Measurements from ENCODE around the gene THADA.

THADA gene

GRCh38 chr2:43421194-43421593 lies 174.6 kb downstream of the THADA start:
- DNase-seq (ENCODE audit: low read depth, low spot score), result no peak
- peaks cover 4% of the 10 kb centered on the region for H3K36me3 ChIP-seq (ENCODE audit: insufficient read depth, insufficient read length, low read length)
- no peak overlapping the region for H3K4me3 ChIP-seq (ENCODE audit: insufficient read length, low read depth)

GRCh38 chr2:43420389-43420801 lies 175.4 kb downstream of the THADA start:
- no peak overlapping the region for H3K9ac ChIP-seq (ENCODE audit: insufficient read length, low read depth)
- no peak for DNase-seq (ENCODE audit: low read depth, low spot score)
- no peak overlapping the region for H3K4me3 ChIP-seq (ENCODE audit: insufficient read length, low read depth)
- TF ChIP-seq ZNF274 (IDR thresholded peaks at IDR 0.05; ENCODE audit: low read depth, low read length) (no peak), SUZ12 (IDR thresholded peaks at IDR 0.05; ENCODE audit: extremely low read depth, insufficient read depth, insufficient read length) (no peak), YY1 (IDR thresholded peaks at IDR 0.05; ENCODE audit: insufficient read depth, insufficient read length) (no peak)
- H3K27me3 ChIP-seq (ENCODE audit: insufficient read depth, insufficient read length), result no peaks in the 10 kb centered on the region
- no peaks in the 10 kb centered on the region for H3K9me3 ChIP-seq (ENCODE audit: insufficient read depth, low read length)
- peaks cover 4% of the 10 kb centered on the region for H3K36me3 ChIP-seq (ENCODE audit: insufficient read depth, insufficient read length, low read length)
- H3K4me1 ChIP-seq (ENCODE audit: insufficient read depth, insufficient read length), result no peaks in the 10 kb centered on the region

More at GRCh38 chr2:43421194-43421593, 174.6 kb downstream of the THADA start:
- H3K27me3 ChIP-seq (ENCODE audit: insufficient read depth, insufficient read length), result no peaks in the 10 kb centered on the region
- no peak overlapping the region for H3K9ac ChIP-seq (ENCODE audit: insufficient read length, low read depth)
- H3K4me1 ChIP-seq (ENCODE audit: insufficient read depth, insufficient read length), result no peaks in the 10 kb centered on the region
- H3K9me3 ChIP-seq (ENCODE audit: insufficient read depth, low read length), result no peaks in the 10 kb centered on the region
- no peak for TF ChIP-seq YY1 (IDR thresholded peaks at IDR 0.05; ENCODE audit: insufficient read depth, insufficient read length)
- TF ChIP-seq ZNF274 (IDR thresholded peaks at IDR 0.05; ENCODE audit: low read depth, low read length), result no peak
- TF ChIP-seq SUZ12 (IDR thresholded peaks at IDR 0.05; ENCODE audit: extremely low read depth, insufficient read depth, insufficient read length), result no peak

GRCh38 chr2:43419876-43420275 lies 176.0 kb downstream of the THADA start:
- H3K9me3 ChIP-seq (ENCODE audit: insufficient read depth, low read length), result no peaks in the 10 kb centered on the region
- H3K36me3 ChIP-seq (ENCODE audit: insufficient read depth, insufficient read length, low read length), result peaks cover 4% of the 10 kb centered on the region
- no peak overlapping the region for H3K9ac ChIP-seq (ENCODE audit: insufficient read length, low read depth)
- no peaks in the 10 kb centered on the region for H3K4me1 ChIP-seq (ENCODE audit: insufficient read depth, insufficient read length)
- H3K27me3 ChIP-seq (ENCODE audit: insufficient read depth, insufficient read length), result no peaks in the 10 kb centered on the region
- no peak overlapping the region for H3K4me3 ChIP-seq (ENCODE audit: insufficient read length, low read depth)
- DNase-seq (ENCODE audit: low read depth, low spot score), result no peak
- TF ChIP-seq ZNF274 (IDR thresholded peaks at IDR 0.05; ENCODE audit: low read depth, low read length) (no peak), SUZ12 (IDR thresholded peaks at IDR 0.05; ENCODE audit: extremely low read depth, insufficient read depth, insufficient read length) (no peak), YY1 (IDR thresholded peaks at IDR 0.05; ENCODE audit: insufficient read depth, insufficient read length) (no peak)

GRCh38 chr2:43419243-43419642 lies 176.6 kb downstream of the THADA start:
- Histone ChIP-seq H3K4me3 (ENCODE audit: insufficient read length, low read depth) (no peak overlapping the region), H3K9me3 (ENCODE audit: insufficient read depth, low read length) (no peaks in the 10 kb centered on the region), H3K36me3 (ENCODE audit: insufficient read depth, insufficient read length, low read length) (peaks cover 4% of the 10 kb centered on the region), H3K27me3 (ENCODE audit: insufficient read depth, insufficient read length) (no peaks in the 10 kb centered on the region), H3K9ac (ENCODE audit: insufficient read length, low read depth) (no peak overlapping the region), H3K4me1 (ENCODE audit: insufficient read depth, insufficient read length) (no peaks in the 10 kb centered on the region)
- DNase-seq (ENCODE audit: low read depth, low spot score), result no peak
- TF ChIP-seq SUZ12 (IDR thresholded peaks at IDR 0.05; ENCODE audit: extremely low read depth, insufficient read depth, insufficient read length) (no peak), YY1 (IDR thresholded peaks at IDR 0.05; ENCODE audit: insufficient read depth, insufficient read length) (no peak), ZNF274 (IDR thresholded peaks at IDR 0.05; ENCODE audit: low read depth, low read length) (no peak)

- no peaks in the 10 kb centered on the region for H3K4me1 ChIP-seq (ENCODE audit: insufficient read depth, insufficient read length)
These were observed 177.2 kb downstream of the THADA start for GRCh38 chr2:43418680-43419079.

GRCh38 chr2:43417300-43417699 lies 178.5 kb downstream of the THADA start:
- no peak overlapping the region for H3K4me3 ChIP-seq (ENCODE audit: insufficient read length, low read depth)
- no peak overlapping the region for H3K9ac ChIP-seq (ENCODE audit: insufficient read length, low read depth)
- no peaks in the 10 kb centered on the region for H3K4me1 ChIP-seq (ENCODE audit: insufficient read depth, insufficient read length)
- peaks cover 6% of the 10 kb centered on the region for H3K36me3 ChIP-seq (ENCODE audit: insufficient read depth, insufficient read length, low read length)
- TF ChIP-seq YY1 (IDR thresholded peaks at IDR 0.05; ENCODE audit: insufficient read depth, insufficient read length) (no peak), ZNF274 (IDR thresholded peaks at IDR 0.05; ENCODE audit: low read depth, low read length) (no peak), SUZ12 (IDR thresholded peaks at IDR 0.05; ENCODE audit: extremely low read depth, insufficient read depth, insufficient read length) (no peak)
- DNase-seq (ENCODE audit: low read depth, low spot score), result no peak
- H3K9me3 ChIP-seq (ENCODE audit: insufficient read depth, low read length), result no peaks in the 10 kb centered on the region
- H3K27me3 ChIP-seq (ENCODE audit: insufficient read depth, insufficient read length), result no peaks in the 10 kb centered on the region

More at GRCh38 chr2:43418680-43419079, 177.2 kb downstream of the THADA start:
- H3K4me3 ChIP-seq (ENCODE audit: insufficient read length, low read depth), result no peak overlapping the region
- peaks cover 4% of the 10 kb centered on the region for H3K36me3 ChIP-seq (ENCODE audit: insufficient read depth, insufficient read length, low read length)
- no peaks in the 10 kb centered on the region for H3K27me3 ChIP-seq (ENCODE audit: insufficient read depth, insufficient read length)
- H3K9me3 ChIP-seq (ENCODE audit: insufficient read depth, low read length), result no peaks in the 10 kb centered on the region
- DNase-seq (ENCODE audit: low read depth, low spot score), result no peak
- TF ChIP-seq ZNF274 (IDR thresholded peaks at IDR 0.05; ENCODE audit: low read depth, low read length) (no peak), YY1 (IDR thresholded peaks at IDR 0.05; ENCODE audit: insufficient read depth, insufficient read length) (no peak), SUZ12 (IDR thresholded peaks at IDR 0.05; ENCODE audit: extremely low read depth, insufficient read depth, insufficient read length) (no peak)
- no peak overlapping the region for H3K9ac ChIP-seq (ENCODE audit: insufficient read length, low read depth)

- no peak overlapping the region for H3K4me3 ChIP-seq (ENCODE audit: insufficient read length, low read depth)
- no peaks in the 10 kb centered on the region for H3K27me3 ChIP-seq (ENCODE audit: insufficient read depth, insufficient read length)
- TF ChIP-seq YY1 (IDR thresholded peaks at IDR 0.05; ENCODE audit: insufficient read depth, insufficient read length), result no peak
- TF ChIP-seq ZNF274 (IDR thresholded peaks at IDR 0.05; ENCODE audit: low read depth, low read length), result no peak
- no peak for TF ChIP-seq SUZ12 (IDR thresholded peaks at IDR 0.05; ENCODE audit: extremely low read depth, insufficient read depth, insufficient read length)
- no peak overlapping the region for H3K9ac ChIP-seq (ENCODE audit: insufficient read length, low read depth)
- peaks cover 2% of the 10 kb centered on the region for H3K36me3 ChIP-seq (ENCODE audit: insufficient read depth, insufficient read length, low read length)
- DNase-seq (ENCODE audit: low read depth, low spot score), result no peak
- no peaks in the 10 kb centered on the region for H3K9me3 ChIP-seq (ENCODE audit: insufficient read depth, low read length)
- no peaks in the 10 kb centered on the region for H3K4me1 ChIP-seq (ENCODE audit: insufficient read depth, insufficient read length)
These were observed 180.2 kb downstream of the THADA start for GRCh38 chr2:43415592-43415991.

Data from NT2/D1 (cell line).